ENCODE data around the gene GAL. TPM values are rescaled to one million over a fixed set of nuclear protein-coding genes. Genes with fewer than 3 reads are reported as not detected.

The GAL gene
- total and polyA plus RNA-seq, 4 donors, result 1.2 to 9.1 (median 5.8) TPM

DNA sequence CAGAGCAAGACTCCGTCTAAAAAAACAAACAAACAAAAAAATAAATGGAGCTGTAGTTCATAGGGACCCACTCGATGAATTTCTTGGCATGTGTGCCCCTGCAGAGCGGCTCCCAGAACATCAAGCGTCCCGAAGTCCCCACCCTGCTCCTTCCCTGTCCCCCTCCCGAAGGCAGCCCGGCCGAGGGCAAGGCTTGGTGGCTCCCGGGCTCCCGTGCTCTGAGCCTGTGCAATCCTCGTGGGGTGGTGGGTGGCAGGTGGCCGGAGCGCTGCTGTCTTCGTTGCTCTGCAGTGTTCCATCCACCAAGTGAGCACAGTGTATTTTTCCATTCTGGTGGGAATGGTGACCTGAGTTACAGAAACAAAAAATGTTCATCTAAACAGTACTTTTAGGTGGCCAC is 33.5 kb upstream of the GAL start:
- H3K9me3 ChIP-seq (ENCODE audit: control insufficient read depth, insufficient read depth, low read length), result peaks cover 8% of the 10 kb centered on the region
- WGBS (ENCODE audit: insufficient coverage), result 85% methylated on average over 10 of the region's 14 CpGs
- H3K4me1 ChIP-seq (ENCODE audit: control insufficient read depth, insufficient read depth, low read length), result peaks cover 8% of the 10 kb centered on the region
- H3K36me3 ChIP-seq (ENCODE audit: control insufficient read depth, insufficient read depth, low read length), result peaks cover 2% of the 10 kb centered on the region
- H3K4me3 ChIP-seq (ENCODE audit: low read depth, low read length), result no peak overlapping the region
- peaks cover 3% of the 10 kb centered on the region for H3K27me3 ChIP-seq (ENCODE audit: control insufficient read depth, insufficient read depth, low read length)
- no peak for DNase-seq (ENCODE audit: low read depth in 4 of 6, low spot score in 6 of 6)
- no peak overlapping the region for H3K27ac ChIP-seq (ENCODE audit: low read depth, low read length)

DNA sequence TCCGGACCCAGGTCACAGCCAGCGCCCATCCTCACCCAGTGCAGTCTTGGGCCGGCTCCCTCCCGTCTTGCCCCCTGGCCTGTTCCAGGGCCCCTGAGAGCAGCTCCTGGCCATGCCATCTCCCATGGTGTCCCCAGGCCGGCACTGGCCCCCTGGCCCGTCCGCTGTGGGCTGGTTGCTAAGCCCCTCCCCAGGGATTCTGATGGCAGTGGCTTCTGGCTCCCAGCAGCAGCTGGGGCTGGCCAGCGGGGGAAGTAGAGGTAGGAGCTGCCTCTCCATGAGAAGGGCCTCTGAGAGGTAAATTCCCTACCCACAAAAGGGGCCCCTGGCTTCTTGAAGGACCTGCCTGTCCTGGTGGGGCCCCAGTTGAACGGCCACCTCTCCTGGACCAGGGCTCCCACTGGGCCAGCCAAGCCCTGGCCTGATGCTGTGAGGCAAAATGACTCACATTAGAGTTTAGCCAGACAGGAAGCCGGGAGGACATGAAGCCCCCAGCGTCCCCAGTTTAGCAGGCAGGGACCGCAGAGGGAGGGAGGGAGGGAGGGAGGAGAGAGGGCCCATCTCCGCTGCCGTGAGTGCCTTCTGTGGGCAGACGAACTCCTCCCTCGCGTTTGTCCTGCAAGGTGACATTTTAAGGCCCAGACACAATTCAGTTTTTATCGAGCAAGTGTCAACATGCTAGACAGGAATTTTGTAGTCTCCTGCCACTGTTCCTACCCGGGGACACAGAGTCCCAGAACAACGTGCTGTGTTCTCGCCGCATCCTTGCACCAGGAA is 32.9 kb upstream of the GAL start:
- Histone ChIP-seq H3K4me3 (ENCODE audit: low read depth, low read length) (no peak overlapping the region), H3K4me1 (ENCODE audit: control insufficient read depth, insufficient read depth, low read length) (peaks cover 8% of the 10 kb centered on the region), H3K9me3 (ENCODE audit: control insufficient read depth, insufficient read depth, low read length) (peaks cover 7% of the 10 kb centered on the region), H3K36me3 (ENCODE audit: control insufficient read depth, insufficient read depth, low read length) (peaks cover 2% of the 10 kb centered on the region), H3K27me3 (ENCODE audit: control insufficient read depth, insufficient read depth, low read length) (peaks cover 3% of the 10 kb centered on the region), H3K27ac (ENCODE audit: low read depth, low read length) (no peak overlapping the region)
- no peak for DNase-seq (ENCODE audit: low read depth in 4 of 6, low spot score in 6 of 6)
- 66% methylated on average over 21 of the region's 22 CpGs for WGBS (ENCODE audit: insufficient coverage)

DNA sequence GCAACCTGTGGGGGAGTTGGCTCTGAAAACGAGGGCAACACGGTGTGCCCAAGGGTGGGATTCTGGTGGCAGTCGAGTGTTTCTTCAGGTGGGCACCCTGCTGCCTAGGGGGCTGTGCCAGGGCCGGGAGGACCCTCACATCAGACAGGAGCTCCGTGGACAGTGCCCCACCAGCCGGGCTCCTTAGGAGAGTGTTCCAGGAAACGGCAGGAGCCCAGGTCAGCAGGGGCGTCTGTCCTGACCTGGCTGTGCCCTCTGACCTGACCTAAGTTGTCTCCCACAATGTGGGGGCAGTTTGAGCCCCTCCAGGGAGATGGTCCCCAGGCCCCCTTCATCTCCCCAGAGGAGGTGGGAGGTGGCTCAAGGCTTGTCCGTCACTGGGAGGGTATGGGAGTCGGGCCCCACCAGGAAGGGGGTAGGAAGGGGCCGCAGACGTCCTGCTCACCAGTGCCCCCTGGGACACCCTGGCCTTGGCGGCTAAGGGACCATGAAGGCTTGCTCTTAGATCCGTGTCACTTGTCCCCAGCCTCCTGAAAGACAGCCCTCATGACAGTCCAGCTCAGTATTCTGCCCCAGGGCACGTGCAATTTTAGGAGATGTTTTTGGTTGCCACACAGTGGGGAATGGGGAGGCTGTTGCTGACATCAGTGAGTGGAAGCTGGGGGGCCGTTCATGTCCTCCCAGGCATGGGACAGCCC is 32.2 kb upstream of the GAL start:
- H3K27me3 ChIP-seq (ENCODE audit: control insufficient read depth, insufficient read depth, low read length), result peaks cover 3% of the 10 kb centered on the region
- peaks cover 5% of the 10 kb centered on the region for H3K9me3 ChIP-seq (ENCODE audit: control insufficient read depth, insufficient read depth, low read length)
- 61% methylated on average over 16 of the region's 16 CpGs for WGBS (ENCODE audit: insufficient coverage)
- H3K4me1 ChIP-seq (ENCODE audit: control insufficient read depth, insufficient read depth, low read length), result peaks cover 8% of the 10 kb centered on the region
- no peak for DNase-seq (ENCODE audit: low read depth in 4 of 6, low spot score in 6 of 6)
- no peak overlapping the region for H3K4me3 ChIP-seq (ENCODE audit: low read depth, low read length)
- no peak overlapping the region for H3K27ac ChIP-seq (ENCODE audit: low read depth, low read length)
- H3K36me3 ChIP-seq (ENCODE audit: control insufficient read depth, insufficient read depth, low read length), result peaks cover 2% of the 10 kb centered on the region

DNA sequence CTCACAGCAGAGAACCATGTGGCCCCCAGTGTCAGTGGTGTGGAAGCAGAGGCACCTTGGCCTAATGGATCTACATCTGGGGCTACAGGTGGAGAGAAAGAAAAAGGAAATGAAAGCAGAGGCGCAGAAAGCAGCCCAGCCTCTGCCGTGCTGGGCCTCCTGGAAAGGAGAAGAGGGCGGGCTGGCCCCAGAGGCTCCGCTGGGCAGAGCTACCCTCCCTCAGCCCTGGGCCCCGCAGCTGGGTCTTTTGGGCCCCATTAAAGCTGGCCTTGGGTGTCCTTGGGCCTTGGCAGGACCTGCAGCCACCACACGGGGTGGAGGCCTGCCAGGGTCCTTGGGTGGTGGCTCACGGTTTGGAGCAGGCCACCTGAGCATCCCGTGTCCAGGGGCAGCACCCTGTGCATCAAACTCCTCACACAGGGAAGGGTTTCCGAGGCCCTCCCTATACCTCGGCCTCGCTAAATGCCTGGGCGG is 31.6 kb upstream of the GAL start:
- Histone ChIP-seq H3K27me3 (ENCODE audit: control insufficient read depth, insufficient read depth, low read length) (peaks cover 3% of the 10 kb centered on the region), H3K4me1 (ENCODE audit: control insufficient read depth, insufficient read depth, low read length) (peaks cover 8% of the 10 kb centered on the region), H3K4me3 (ENCODE audit: low read depth, low read length) (no peak overlapping the region), H3K36me3 (ENCODE audit: control insufficient read depth, insufficient read depth, low read length) (peaks cover 2% of the 10 kb centered on the region), H3K9me3 (ENCODE audit: control insufficient read depth, insufficient read depth, low read length) (peaks cover 5% of the 10 kb centered on the region), H3K27ac (ENCODE audit: low read depth, low read length) (no peak overlapping the region)
- no peak for DNase-seq (ENCODE audit: low read depth in 4 of 6, low spot score in 6 of 6)
- WGBS (ENCODE audit: insufficient coverage), result 82% methylated on average over 11 of the region's 12 CpGs

DNA sequence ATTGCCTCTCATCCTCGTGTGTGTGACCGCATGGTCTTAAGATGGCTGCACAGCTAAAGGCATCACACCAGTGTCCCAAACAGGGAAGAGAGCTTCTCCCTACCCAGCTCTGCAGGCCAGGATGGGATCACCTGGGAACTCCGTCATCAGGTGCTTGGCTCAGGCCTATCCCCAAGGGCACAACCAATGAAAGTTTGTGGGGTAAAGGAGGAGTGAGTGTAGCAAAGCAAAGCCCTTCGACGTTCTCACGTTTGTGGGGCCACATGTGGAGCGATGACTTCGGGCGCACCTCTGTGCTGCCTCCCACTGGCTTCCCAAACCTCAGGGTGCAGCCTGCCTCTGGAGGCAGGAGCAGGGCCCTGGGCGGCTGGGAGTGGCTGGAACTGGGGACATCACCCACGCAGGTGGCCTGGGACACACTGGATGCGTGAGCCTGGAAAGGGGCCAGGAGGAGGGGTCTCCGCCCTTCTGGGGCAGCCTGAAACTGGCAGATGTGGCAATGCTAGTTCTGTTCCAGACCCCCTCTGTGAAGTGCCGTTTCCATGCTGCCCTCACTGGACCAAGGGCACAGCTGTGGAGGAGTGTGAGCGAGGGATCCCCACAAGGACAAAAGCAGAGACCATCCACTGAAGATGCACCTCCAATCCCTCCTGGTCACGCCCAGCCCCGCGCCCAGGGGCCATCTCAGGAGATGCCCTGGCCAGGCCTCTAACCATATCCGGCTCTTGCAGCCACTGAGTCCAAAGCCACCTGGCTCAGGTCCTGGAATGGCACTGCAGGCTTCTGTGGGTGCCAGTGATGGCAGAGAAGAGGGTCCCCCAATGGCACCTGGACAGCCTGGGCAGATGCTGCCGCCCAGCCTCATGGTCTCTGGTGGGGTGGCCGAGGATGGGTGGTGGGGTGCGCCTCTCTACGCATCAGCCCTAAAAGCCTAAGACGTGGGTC is 30.6 kb upstream of the GAL start:
- peaks cover 3% of the 10 kb centered on the region for H3K27me3 ChIP-seq (ENCODE audit: control insufficient read depth, insufficient read depth, low read length)

DNA sequence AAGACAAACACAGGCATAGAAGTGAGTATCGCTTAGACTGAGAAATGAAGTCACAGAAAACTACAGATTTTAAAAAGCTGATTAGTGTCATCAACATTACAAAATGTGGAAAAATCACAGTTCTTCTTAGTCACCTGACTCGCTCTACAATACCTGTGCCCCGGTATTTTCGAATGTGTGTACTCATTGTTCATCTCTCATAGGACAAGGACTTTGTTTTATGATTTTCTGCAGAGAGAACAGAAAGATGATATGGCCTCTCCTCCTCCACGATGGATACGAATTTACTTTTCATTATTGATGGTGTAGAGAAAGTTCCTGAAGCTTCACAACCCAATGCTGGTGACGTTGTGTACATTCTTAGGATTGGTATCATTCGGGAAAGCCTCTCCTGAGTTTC is 29.4 kb upstream of the GAL start:
- Histone ChIP-seq H3K4me3 (ENCODE audit: low read depth, low read length) (no peak overlapping the region), H3K9me3 (ENCODE audit: control insufficient read depth, insufficient read depth, low read length) (peaks cover 5% of the 10 kb centered on the region), H3K36me3 (ENCODE audit: control insufficient read depth, insufficient read depth, low read length) (no peaks in the 10 kb centered on the region), H3K27me3 (ENCODE audit: control insufficient read depth, insufficient read depth, low read length) (no peaks in the 10 kb centered on the region), H3K4me1 (ENCODE audit: control insufficient read depth, insufficient read depth, low read length) (peaks cover 18% of the 10 kb centered on the region), H3K27ac (ENCODE audit: low read depth, low read length) (no peak overlapping the region)
- 94% methylated on average over 4 of the region's 8 CpGs for WGBS (ENCODE audit: insufficient coverage)
- DNase-seq (ENCODE audit: low read depth in 4 of 6, low spot score in 6 of 6), result no peak

More for the DNA sequence above, 30.6 kb upstream of the GAL start:
- Histone ChIP-seq H3K4me1 (ENCODE audit: control insufficient read depth, insufficient read depth, low read length) (peaks cover 10% of the 10 kb centered on the region), H3K4me3 (ENCODE audit: low read depth, low read length) (no peak overlapping the region), H3K9me3 (ENCODE audit: control insufficient read depth, insufficient read depth, low read length) (peaks cover 5% of the 10 kb centered on the region), H3K27ac (ENCODE audit: low read depth, low read length) (no peak overlapping the region), H3K36me3 (ENCODE audit: control insufficient read depth, insufficient read depth, low read length) (peaks cover 2% of the 10 kb centered on the region)
- 80% methylated on average over 21 of the region's 24 CpGs for WGBS (ENCODE audit: insufficient coverage)
- DNase-seq (ENCODE audit: low read depth in 4 of 6, low spot score in 6 of 6), result no peak

DNA sequence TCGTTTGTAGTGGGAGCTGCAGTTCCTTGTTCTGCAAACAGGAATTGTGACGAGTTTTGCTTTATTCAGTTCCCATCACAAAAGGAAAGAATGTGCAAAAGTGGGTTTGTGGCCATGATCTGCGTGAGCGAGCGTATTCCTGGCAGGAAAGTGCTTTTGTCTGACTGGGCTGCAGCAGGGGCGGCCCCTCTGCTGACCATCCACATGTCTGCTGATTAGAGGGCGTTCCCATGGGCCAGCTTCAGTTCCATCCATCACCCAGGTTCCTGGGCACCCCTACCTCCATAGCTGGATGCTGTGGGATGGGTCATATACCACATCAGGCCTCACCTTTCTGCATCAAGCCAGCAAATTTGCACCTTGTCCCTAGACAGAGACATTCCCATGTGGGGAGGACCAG is 28.9 kb upstream of the GAL start:
- Histone ChIP-seq H3K4me1 (ENCODE audit: control insufficient read depth, insufficient read depth, low read length) (peaks cover 14% of the 10 kb centered on the region), H3K9me3 (ENCODE audit: control insufficient read depth, insufficient read depth, low read length) (peaks cover 5% of the 10 kb centered on the region), H3K36me3 (ENCODE audit: control insufficient read depth, insufficient read depth, low read length) (no peaks in the 10 kb centered on the region), H3K27ac (ENCODE audit: low read depth, low read length) (no peak overlapping the region), H3K27me3 (ENCODE audit: control insufficient read depth, insufficient read depth, low read length) (no peaks in the 10 kb centered on the region), H3K4me3 (ENCODE audit: low read depth, low read length) (no peak overlapping the region)
- no peak for DNase-seq (ENCODE audit: low read depth in 4 of 6, low spot score in 6 of 6)
- WGBS (ENCODE audit: insufficient coverage), result 77% methylated on average over 7 of the region's 7 CpGs

DNA sequence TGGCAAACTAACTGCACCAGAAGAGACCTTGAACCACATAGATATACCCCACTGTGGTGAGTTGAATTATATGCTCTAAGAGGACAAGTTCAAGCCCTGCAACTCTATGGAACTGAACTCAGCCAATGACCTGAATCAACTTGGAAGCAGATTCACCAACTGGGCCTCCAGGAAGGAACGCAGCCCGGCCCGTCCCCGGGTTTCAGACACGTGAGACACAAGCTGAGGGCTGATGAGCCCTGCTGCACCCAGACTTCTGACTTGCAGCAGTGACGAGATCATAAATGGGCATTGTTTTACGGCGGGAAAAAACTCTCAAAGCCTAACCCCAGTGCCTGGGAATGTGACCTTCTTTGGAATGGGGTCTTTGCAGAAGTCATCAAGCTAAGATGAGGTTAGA is 28.5 kb upstream of the GAL start:
- no peaks in the 10 kb centered on the region for H3K27me3 ChIP-seq (ENCODE audit: control insufficient read depth, insufficient read depth, low read length)
- no peak for DNase-seq (ENCODE audit: low read depth in 4 of 6, low spot score in 6 of 6)
- 79% methylated on average over 6 of the region's 8 CpGs for WGBS (ENCODE audit: insufficient coverage)
- H3K9me3 ChIP-seq (ENCODE audit: control insufficient read depth, insufficient read depth, low read length), result peaks cover 5% of the 10 kb centered on the region
- no peak overlapping the region for H3K27ac ChIP-seq (ENCODE audit: low read depth, low read length)
- H3K36me3 ChIP-seq (ENCODE audit: control insufficient read depth, insufficient read depth, low read length), result no peaks in the 10 kb centered on the region
- no peak overlapping the region for H3K4me3 ChIP-seq (ENCODE audit: low read depth, low read length)
- H3K4me1 ChIP-seq (ENCODE audit: control insufficient read depth, insufficient read depth, low read length), result peaks cover 14% of the 10 kb centered on the region

DNA sequence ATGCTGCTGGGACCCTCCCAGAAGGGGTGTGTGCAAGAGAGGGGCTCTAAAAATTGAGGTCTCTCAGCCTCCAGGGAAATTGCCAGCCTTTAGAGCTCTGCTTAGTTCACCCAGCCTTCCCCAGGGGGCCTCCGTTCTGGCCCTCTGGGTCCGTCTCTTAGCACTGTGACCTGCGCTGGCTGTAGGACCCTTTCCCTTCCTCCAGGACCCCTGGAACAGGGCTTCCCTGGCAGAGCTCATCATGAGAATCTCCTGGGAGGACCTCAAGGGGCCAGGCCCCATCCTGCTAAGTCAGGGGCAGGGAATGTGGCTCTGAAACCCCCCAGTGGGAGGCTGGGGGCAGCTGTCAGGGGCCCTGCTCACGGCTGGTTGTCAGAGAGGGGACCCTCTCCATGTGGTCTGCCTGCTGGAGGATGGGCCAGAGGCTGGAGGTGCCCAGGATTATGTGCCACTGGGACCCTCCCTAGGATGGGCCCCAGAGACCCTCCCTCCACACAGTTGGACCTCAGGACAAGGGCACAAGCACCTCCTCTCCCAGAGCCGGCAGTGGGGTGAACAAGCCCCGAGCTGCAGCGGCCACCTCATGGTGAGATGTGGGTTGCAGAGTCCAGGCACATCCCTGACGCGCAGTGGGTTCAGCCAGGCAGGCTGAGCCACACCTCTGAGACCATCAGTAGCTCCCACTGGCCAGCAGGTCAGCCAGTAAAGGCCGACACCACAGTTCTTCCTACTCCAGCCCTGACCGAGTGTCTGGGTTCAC is 27.1 kb upstream of the GAL start:
- Histone ChIP-seq H3K27me3 (ENCODE audit: control insufficient read depth, insufficient read depth, low read length) (no peaks in the 10 kb centered on the region), H3K27ac (ENCODE audit: low read depth, low read length) (no peak overlapping the region), H3K9me3 (ENCODE audit: control insufficient read depth, insufficient read depth, low read length) (peaks cover 5% of the 10 kb centered on the region)

More for the DNA sequence above, 27.1 kb upstream of the GAL start:
- Histone ChIP-seq H3K36me3 (ENCODE audit: control insufficient read depth, insufficient read depth, low read length) (no peaks in the 10 kb centered on the region), H3K4me3 (ENCODE audit: low read depth, low read length) (no peak overlapping the region), H3K4me1 (ENCODE audit: control insufficient read depth, insufficient read depth, low read length) (peaks cover 19% of the 10 kb centered on the region)
- DNase-seq (ENCODE audit: low read depth in 4 of 6, low spot score in 6 of 6), result no peak
- 85% methylated on average over 11 of the region's 11 CpGs for WGBS (ENCODE audit: insufficient coverage)
